Measurements from ENCODE around the gene CAMTA1. TPM values are rescaled to one million over a fixed set of nuclear protein-coding genes. Genes with fewer than 3 reads are reported as not detected.

CAMTA1 gene
- total RNA-seq, 1 experiment from 2014 or later = 102 TPM

GRCh38 chr1:7281821-7282220 is 496.6 kb downstream of the CAMTA1 start:
- no peaks in the 10 kb centered on the region; the same call in 1 of the 2 replicates for H3K27me3 ChIP-seq (ENCODE audit: control insufficient read depth, insufficient read depth, low read length)
- H3K36me3 ChIP-seq (replicated peaks; ENCODE audit: control insufficient read depth, insufficient read depth, low read length) = no peaks in the 10 kb centered on the region
- no peak for DNase-seq
- H3K4me3 ChIP-seq (ENCODE audit: insufficient read depth, low read depth, low read length) = no peak overlapping the region

DNA sequence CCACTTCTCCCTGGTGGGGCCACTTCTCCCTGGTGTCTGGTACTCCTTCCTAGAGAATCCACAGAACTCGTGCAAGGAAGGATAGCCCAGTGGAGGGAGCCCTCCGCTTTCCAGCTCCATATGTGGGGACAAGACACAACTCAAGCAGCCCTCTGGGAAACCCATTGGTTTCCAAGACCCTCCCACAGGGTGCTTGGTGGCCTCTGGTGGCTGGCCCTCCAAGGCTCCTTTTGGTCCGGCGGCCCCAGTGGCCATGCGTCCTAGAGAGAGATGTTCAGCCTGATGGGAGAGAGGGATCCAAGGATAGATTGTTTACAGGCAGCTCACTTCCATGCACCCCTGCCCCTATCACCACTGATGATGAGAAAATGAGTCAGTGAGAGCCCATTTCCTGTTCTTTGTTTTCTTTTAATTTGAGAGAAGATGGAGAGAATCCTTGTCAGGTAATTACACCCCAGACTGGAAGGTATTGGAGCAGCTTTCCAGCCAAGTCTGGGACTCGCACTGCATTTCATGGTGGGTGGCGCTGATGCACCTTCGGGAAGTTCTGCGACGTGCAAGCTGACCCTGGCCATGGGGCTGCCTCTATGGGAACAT is 499.7 kb downstream of the CAMTA1 start:
- Histone ChIP-seq H3K27me3 (ENCODE audit: control insufficient read depth, insufficient read depth, low read length) (no peaks in the 10 kb centered on the region; the same call in 1 of the 2 replicates), H3K4me3 (ENCODE audit: insufficient read depth, low read depth, low read length) (no peak overlapping the region), H3K36me3 (replicated peaks; ENCODE audit: control insufficient read depth, insufficient read depth, low read length) (no peaks in the 10 kb centered on the region)
- DNase-seq = no peak

DNA sequence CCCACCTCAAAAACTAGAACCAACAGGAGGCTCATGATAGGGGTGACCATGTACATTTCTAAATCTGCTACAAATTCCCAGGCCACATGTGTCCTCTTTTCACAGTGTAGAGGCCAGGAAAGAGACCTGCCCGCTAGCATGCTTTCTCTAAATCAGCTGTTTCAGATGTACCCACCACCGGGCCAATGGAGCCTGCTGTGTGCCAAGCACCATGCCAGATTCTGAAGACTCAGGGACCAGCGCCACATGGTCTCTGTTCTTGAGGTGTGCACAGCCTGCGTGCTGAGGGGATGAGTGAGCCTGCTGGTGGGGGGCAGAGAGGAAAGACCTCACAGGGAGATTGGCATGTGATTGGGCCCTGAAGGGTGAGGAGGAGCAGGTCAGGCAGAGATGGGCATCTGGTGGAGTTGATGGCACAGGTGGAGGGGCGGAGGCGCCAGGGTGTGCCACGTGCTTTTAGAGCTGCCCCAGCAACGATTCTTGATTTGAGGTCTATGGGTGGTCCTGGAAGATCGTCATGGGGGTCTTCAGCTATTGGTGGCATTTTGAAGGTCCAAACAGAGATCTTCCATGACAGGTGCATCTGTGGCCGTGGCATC is 500.7 kb downstream of the CAMTA1 start:
- H3K4me3 ChIP-seq (ENCODE audit: insufficient read depth, low read depth, low read length) = no peak overlapping the region
- H3K36me3 ChIP-seq (replicated peaks; ENCODE audit: control insufficient read depth, insufficient read depth, low read length) = no peaks in the 10 kb centered on the region
- DNase-seq = no peak
- H3K27me3 ChIP-seq (ENCODE audit: control insufficient read depth, insufficient read depth, low read length) = no peaks in the 10 kb centered on the region; the same call in 1 of the 2 replicates

DNA sequence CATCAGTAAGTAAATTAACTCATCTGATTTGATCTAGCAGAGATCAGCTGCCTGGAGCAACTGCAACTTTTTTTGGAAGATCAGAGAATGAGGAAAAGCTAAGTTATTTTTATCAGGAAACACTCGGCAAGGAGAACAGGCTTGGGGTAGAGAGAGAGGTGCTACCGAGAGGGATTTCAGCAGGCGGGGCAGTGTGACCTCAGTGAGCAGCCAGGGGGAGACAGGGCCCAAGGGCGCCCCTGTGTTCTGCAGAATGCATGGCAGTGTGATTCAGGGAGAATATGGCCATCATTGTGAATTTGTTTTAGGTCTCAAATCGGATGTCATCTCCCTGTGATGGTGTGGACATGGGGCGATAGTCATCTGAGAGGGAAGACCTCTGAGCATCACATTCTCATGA is 501.8 kb downstream of the CAMTA1 start:
- peak; percentile 48 for DNase-seq
- Histone ChIP-seq H3K27me3 (ENCODE audit: control insufficient read depth, insufficient read depth, low read length) (no peaks in the 10 kb centered on the region; the same call in 1 of the 2 replicates), H3K36me3 (replicated peaks; ENCODE audit: control insufficient read depth, insufficient read depth, low read length) (no peaks in the 10 kb centered on the region), H3K4me3 (ENCODE audit: insufficient read depth, low read depth, low read length) (no peak overlapping the region)

DNA sequence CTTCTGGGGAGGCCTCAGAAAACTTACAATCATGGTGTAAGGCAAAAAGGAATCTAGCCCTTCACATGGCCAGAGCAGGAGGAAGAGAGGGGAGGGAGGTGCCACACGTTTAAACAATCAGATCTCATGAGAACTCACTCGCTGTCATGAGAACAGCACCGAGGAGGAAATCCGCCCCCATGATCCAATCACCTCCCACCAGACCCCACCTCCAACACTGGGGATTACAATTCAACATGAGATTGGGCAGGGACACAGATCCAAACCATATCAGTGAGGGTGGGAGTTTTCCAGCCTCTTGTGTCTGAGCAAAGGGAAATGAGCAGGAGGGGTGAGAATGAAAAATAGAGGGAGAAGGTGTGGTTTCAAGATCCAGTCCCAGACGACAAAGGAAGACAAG is 503.7 kb downstream of the CAMTA1 start:
- H3K4me3 ChIP-seq (ENCODE audit: insufficient read depth, low read depth, low read length) = no peak overlapping the region
- no peaks in the 10 kb centered on the region; the same call in 1 of the 2 replicates for H3K27me3 ChIP-seq (ENCODE audit: control insufficient read depth, insufficient read depth, low read length)
- DNase-seq = no peak
- no peaks in the 10 kb centered on the region for H3K36me3 ChIP-seq (replicated peaks; ENCODE audit: control insufficient read depth, insufficient read depth, low read length)

GRCh38 chr1:7289694-7290093 is 504.4 kb downstream of the CAMTA1 start:
- no peak for DNase-seq
- H3K36me3 ChIP-seq (replicated peaks; ENCODE audit: control insufficient read depth, insufficient read depth, low read length) = no peaks in the 10 kb centered on the region
- H3K4me3 ChIP-seq (ENCODE audit: insufficient read depth, low read depth, low read length) = no peak overlapping the region
- no peaks in the 10 kb centered on the region; the same call in 1 of the 2 replicates for H3K27me3 ChIP-seq (ENCODE audit: control insufficient read depth, insufficient read depth, low read length)

DNA sequence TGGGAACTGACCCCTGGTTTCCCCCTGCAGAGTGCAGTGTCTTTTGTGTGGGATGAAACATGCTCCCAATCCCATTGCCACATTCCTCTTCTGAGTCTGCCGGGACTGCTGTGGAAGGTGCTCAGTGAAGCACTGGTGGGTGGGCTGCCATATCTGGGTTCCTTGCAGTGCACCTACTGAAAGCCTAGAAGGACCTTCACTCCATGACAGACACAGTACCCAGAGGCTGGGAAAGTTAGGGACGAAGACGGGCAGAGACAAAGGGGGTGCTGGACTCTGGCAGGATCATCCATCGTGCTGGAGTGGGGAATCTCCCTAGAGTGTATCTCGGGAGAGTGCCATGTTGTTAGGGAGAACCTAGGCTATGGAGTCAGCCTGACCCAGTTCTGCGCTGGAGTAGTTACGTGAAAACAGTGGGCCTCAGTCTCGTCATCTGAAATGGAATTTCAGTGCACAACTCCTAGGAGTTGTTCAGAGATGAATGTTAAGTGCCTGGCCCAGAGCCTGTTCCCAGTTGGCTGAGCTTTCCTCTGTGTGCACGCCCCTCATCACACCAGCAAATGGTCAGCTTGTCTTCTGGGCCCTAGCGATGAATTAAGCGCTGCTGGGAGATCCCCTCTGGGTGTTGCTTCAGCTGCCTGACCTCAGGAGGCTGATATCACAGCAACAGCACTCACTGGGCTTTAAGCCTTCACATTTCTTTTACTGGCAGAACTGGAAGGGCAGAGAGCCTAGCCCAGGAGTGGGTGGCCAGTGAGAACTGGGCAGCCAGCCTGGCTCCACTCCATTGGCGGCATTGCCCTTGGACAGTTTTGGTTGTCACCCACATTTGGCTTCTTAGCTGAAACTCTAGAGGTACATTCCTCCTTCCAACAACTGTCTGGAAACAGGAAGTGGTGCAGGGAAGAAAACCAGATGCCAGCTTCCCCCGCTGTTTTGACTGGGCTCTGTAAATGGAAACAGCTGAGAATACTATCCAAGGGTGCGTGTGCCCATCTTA is 506.0 kb downstream of the CAMTA1 start:
- Histone ChIP-seq H3K4me3 (ENCODE audit: insufficient read depth, low read depth, low read length) (no peak overlapping the region), H3K36me3 (replicated peaks; ENCODE audit: control insufficient read depth, insufficient read depth, low read length) (no peaks in the 10 kb centered on the region), H3K27me3 (ENCODE audit: control insufficient read depth, insufficient read depth, low read length) (no peaks in the 10 kb centered on the region; the same call in 1 of the 2 replicates)
- DNase-seq = no peak

DNA sequence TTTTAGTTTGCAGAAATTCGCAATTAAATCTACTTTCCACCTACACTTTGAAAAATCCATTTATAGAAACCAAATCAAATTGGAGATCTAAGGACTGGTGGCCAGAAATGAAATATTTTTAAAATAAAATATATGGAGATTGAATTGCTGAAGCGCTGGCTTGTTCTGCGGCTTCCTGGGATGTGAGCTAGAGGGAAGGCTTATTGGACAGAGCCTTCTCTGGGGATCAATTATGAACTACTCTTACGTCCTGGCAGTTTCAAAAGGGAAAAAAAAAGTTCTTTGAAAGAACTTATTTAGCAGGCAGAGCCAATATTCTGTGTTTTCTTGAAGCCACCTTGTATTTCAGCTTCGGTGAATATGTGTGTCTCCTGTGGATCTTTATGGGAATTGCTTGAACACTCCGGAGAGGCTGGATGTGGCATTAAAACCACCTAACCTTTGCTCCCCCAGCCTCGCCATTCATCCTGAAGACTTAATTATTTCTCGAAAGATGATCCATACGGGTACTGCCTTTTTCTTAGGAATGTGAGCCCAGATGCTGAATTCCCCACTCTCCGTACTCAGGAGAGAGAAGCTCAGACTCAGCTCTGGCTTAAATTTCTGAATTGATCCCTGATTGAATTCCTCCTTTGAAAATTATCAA is 506.9 kb downstream of the CAMTA1 start:
- Histone ChIP-seq H3K4me3 (ENCODE audit: insufficient read depth, low read depth, low read length) (no peak overlapping the region), H3K27me3 (ENCODE audit: control insufficient read depth, insufficient read depth, low read length) (no peaks in the 10 kb centered on the region), H3K36me3 (replicated peaks; ENCODE audit: control insufficient read depth, insufficient read depth, low read length) (no peaks in the 10 kb centered on the region)
- no peak for DNase-seq

GRCh38 chr1:7292714-7293419 is 507.6 kb downstream of the CAMTA1 start:
- H3K36me3 ChIP-seq (replicated peaks; ENCODE audit: control insufficient read depth, insufficient read depth, low read length) = no peaks in the 10 kb centered on the region
- no peak overlapping the region for H3K4me3 ChIP-seq (ENCODE audit: insufficient read depth, low read depth, low read length)
- no peaks in the 10 kb centered on the region for H3K27me3 ChIP-seq (ENCODE audit: control insufficient read depth, insufficient read depth, low read length)
- DNase-seq = no peak

DNA sequence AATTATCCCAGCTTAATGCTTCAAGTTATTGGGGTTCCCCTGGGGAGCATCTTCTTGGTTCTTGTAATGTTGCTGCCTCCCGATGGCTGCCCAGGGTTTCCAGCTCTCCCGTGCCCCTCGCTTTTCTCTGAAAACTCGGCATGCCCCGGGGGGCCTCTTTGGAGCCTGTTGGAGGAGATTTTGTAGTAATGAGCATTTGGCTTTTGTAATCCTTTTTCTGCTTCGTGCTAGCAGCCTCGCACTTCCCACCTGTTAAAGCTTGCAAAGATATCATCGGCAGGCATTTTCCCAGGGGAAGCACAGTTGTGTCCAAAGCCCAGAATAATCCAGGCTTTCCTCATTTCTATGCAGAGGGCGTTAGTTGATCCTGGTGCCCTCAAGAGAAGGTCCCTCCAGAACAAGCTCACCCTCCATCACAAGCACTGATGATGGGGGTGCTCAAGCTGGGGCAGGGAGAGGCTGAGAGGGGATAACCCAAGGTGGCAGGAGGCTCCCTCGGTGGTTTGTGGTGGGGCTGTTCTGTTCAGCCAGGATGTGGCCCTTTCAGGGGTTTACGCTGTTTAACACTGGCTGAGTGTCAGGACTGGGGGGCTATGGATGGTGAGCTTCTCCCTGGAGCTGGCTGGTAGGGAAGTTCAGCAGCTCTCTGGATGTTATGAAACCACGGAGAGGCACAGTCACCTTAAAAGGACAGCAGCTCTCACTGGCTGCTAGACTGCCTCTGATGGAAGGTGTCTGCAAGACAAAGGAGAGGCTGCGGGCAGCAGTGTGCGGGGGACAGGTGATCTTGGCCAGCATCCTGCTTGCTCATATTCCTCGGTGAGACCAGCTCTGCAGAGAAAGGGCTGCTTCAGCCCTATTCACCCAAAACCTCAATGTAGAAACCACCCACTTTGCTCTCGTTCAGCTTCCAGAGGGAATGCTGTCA is 508.7 kb downstream of the CAMTA1 start:
- no peaks in the 10 kb centered on the region for H3K36me3 ChIP-seq (replicated peaks; ENCODE audit: control insufficient read depth, insufficient read depth, low read length)
- no peak overlapping the region for H3K4me3 ChIP-seq (ENCODE audit: insufficient read depth, low read depth, low read length)
- H3K27me3 ChIP-seq (ENCODE audit: control insufficient read depth, insufficient read depth, low read length) = no peaks in the 10 kb centered on the region
- DNase-seq = no peak

GRCh38 chr1:7294636-7295035 is 509.4 kb downstream of the CAMTA1 start:
- Histone ChIP-seq H3K36me3 (replicated peaks; ENCODE audit: control insufficient read depth, insufficient read depth, low read length) (no peaks in the 10 kb centered on the region), H3K27me3 (ENCODE audit: control insufficient read depth, insufficient read depth, low read length) (no peaks in the 10 kb centered on the region), H3K4me3 (ENCODE audit: insufficient read depth, low read depth, low read length) (no peak overlapping the region)
- no peak for DNase-seq

GRCh38 chr1:7295946-7296345 is 510.7 kb downstream of the CAMTA1 start:
- no peaks in the 10 kb centered on the region for H3K27me3 ChIP-seq (ENCODE audit: control insufficient read depth, insufficient read depth, low read length)
- H3K4me3 ChIP-seq (ENCODE audit: insufficient read depth, low read depth, low read length) = no peak overlapping the region
- DNase-seq = no peak
- H3K36me3 ChIP-seq (replicated peaks; ENCODE audit: control insufficient read depth, insufficient read depth, low read length) = no peaks in the 10 kb centered on the region

- H3K36me3 ChIP-seq (replicated peaks; ENCODE audit: control insufficient read depth, insufficient read depth, low read length) = no peaks in the 10 kb centered on the region
- no peak overlapping the region for H3K4me3 ChIP-seq (ENCODE audit: insufficient read depth, low read depth, low read length)
- H3K27me3 ChIP-seq (ENCODE audit: control insufficient read depth, insufficient read depth, low read length) = no peaks in the 10 kb centered on the region
- DNase-seq = no peak
Observed at GRCh38 chr1:7296968-7297367, 511.7 kb downstream of the CAMTA1 start.
